CD4-positive, CD25-positive, alpha-beta regulatory T cell (primary cell): Measurements from ENCODE around the gene TUBB. TPM values are rescaled to one million over a fixed set of nuclear protein-coding genes. Genes with fewer than 3 reads are reported as not detected.
"Not testable (repeated sequence)": the region's sequence is repeated elsewhere in the genome, so short reads cannot be mapped to it uniquely, and the experiment has no call there.

ENCODE experiments used
- ATAC-seq, 2 donors: fragments of 150-1000 bp; cut with Tn5 transposase; one replicate each; pipeline ENCODE4 v1.10.0; 2021; ENCODE audit warnings: low read depth in 2 of 2, moderate number of reproducible peaks in 2 of 2, moderate library complexity in 1 of 2
- DNase-seq, 3 donors: peaks; one replicate each; pipeline versions ENCODE4 v3.0.0 to v3.0.0-alpha.2; 2012 to 2022; ENCODE audit warnings: mixed read lengths in 1 of 3
- H3K27ac ChIP-seq: one replicate; pipeline ENCODE4 v1.7.0; 2013; ENCODE audit warnings: mild to moderate bottlenecking, low read length; ENCODE audit not compliant: insufficient read depth, poor library complexity, severe bottlenecking
- H3K27me3 ChIP-seq: one replicate; pipeline ENCODE4 v1.7.0; 2013; ENCODE audit warnings: low read length; ENCODE audit not compliant: control insufficient read depth, insufficient read depth
- H3K36me3 ChIP-seq: one replicate; pipeline ENCODE4 v1.7.0; 2013; ENCODE audit warnings: mild to moderate bottlenecking, low read length, moderate library complexity; ENCODE audit not compliant: control insufficient read depth, insufficient read depth
- H3K4me1 ChIP-seq: 2 replicates; pipeline ENCODE4 v1.7.0; 2013; ENCODE audit warnings: mild to moderate bottlenecking, low read length; ENCODE audit not compliant: insufficient read depth, control insufficient read depth, poor library complexity, severe bottlenecking
- H3K4me3 ChIP-seq: one replicate; pipeline ENCODE4 v1.7.0; 2013; ENCODE audit warnings: low read depth, mild to moderate bottlenecking, low read length, moderate library complexity
- H3K9me3 ChIP-seq, 2 experiments: 1 replicate in 1 of 2; 2 replicates in 1 of 2; pipeline ENCODE4 v1.7.0; 2013; ENCODE audit warnings: low read length in 2 of 2, mild to moderate bottlenecking in 1 of 2, moderate library complexity in 1 of 2; ENCODE audit not compliant: control insufficient read depth in 2 of 2
- H3K27ac Mint-ChIP-seq, 3 donors: one replicate each; pipeline ENCODE4 v1.8.0; 2020 to 2022; ENCODE audit warnings: mild to moderate bottlenecking in 3 of 3, mixed read lengths in 3 of 3, moderate library complexity in 2 of 3
- H3K27me3 Mint-ChIP-seq: one replicate; pipeline ENCODE4 v1.8.0; 2022; ENCODE audit warnings: mild to moderate bottlenecking, mixed read lengths
- H3K36me3 Mint-ChIP-seq: one replicate; pipeline ENCODE4 v1.8.0; 2020; ENCODE audit warnings: mixed read lengths
- H3K4me1 Mint-ChIP-seq, 4 donors: one replicate each; pipeline ENCODE4 v1.8.0; 2020 to 2022; ENCODE audit warnings: mixed read lengths in 4 of 4, mild to moderate bottlenecking in 1 of 4
- H3K4me3 Mint-ChIP-seq, 4 donors: one replicate each; pipeline ENCODE4 v1.8.0; 2020 to 2022; ENCODE audit warnings: mild to moderate bottlenecking in 4 of 4, mixed read lengths in 4 of 4, moderate library complexity in 3 of 4
- H3K9me3 Mint-ChIP-seq, 7 donors: one replicate each; pipeline ENCODE4 v1.8.0; 2020 to 2022; ENCODE audit warnings: mixed read lengths in 7 of 7, mild to moderate bottlenecking in 3 of 7, moderate library complexity in 2 of 7
- polyA plus RNA-seq, 4 donors: library from polyadenylated mRNA; unstranded; fragments of 300-500 nt; fragmentation: Illumina TruSeq; gene quantifications; one replicate each; pipeline ENCODE4 v1.2.3, GENCODE V29; 2021
- total RNA-seq: library from RNA; stranded (reverse); gene quantifications from one replicate; pipeline ENCODE4 v1.2.3, GENCODE V29; 2022

The TUBB gene
- total and polyA plus RNA-seq, 5 donors from 2014 or later = 119 to 158 (median 134) TPM

GRCh38 chr6:30717845-30718720 lies 2.1 kb upstream of the TUBB start:
- H3K4me3 ChIP-seq = peak overlapping the region; percentile 92
- peaks cover 23% of the 10 kb centered on the region for H3K36me3 Mint-ChIP-seq
- peaks cover 22 to 67% (median 48%) of the 10 kb centered on the region in 4 donors for H3K4me1 Mint-ChIP-seq
- H3K27me3 ChIP-seq, ATAC-seq, H3K27me3 Mint-ChIP-seq, DNase-seq, H3K9me3 Mint-ChIP-seq, H3K9me3 ChIP-seq: not testable (repeated sequence)
- H3K36me3 ChIP-seq = peaks cover 24% of the 10 kb centered on the region
- peaks cover 43% of the 10 kb centered on the region for H3K4me1 ChIP-seq
- peak overlapping the region; percentile 92 for H3K27ac ChIP-seq
- peak overlapping the region; percentile 98 to 100 (median 100) for H3K27ac Mint-ChIP-seq
- H3K4me3 Mint-ChIP-seq = peak overlapping the region; percentile 93 to 98 (median 98)

- DNase-seq = no peak
- Mint-ChIP-seq H3K36me3 (peaks cover 26% of the 10 kb centered on the region), H3K4me3 (peak overlapping the region; percentile 98 to 99 (median 99)), H3K9me3 (peaks cover 0 to 1% (median 0%) of the 10 kb centered on the region in 7 donors), H3K27me3 (peaks cover 9% of the 10 kb centered on the region), H3K27ac (peak overlapping the region; percentile 96 to 98 (median 97)), H3K4me1 (peaks cover 22 to 71% (median 50%) of the 10 kb centered on the region in 4 donors)
- no peak for ATAC-seq
- Histone ChIP-seq H3K9me3 (no peaks in the 10 kb centered on the region), H3K36me3 (peaks cover 24% of the 10 kb centered on the region), H3K4me1 (peaks cover 46% of the 10 kb centered on the region), H3K4me3 (peak overlapping the region; percentile 91), H3K27ac (peak overlapping the region; percentile 94), H3K27me3 (no peaks in the 10 kb centered on the region)
Observed at GRCh38 chr6:30719356-30719755, 796 bp upstream of the TUBB start.

DNA sequence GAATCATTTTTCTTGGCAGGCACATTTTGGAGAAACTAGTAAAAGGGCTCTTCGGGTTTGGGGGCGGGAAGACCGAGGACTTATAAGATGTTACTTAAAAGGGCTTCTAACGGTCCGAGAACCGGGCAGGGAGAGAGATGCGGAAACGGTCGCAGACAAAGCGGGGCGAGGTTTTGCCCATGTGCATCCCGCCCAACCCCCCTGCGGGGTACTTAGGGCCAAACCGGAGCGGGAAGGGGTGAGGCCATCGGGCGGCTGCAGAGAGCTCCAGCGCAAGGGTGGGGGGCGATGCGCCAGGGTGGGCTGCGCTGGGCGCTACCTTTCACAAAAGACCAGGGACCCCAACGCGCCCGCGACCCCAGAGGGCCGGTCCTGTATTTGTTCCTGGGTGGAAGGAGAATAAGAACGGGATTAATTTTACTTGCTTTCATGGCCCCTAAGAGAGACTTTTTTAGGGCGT lies 616 bp downstream of the TUBB start:
- Histone ChIP-seq H3K4me3 (peak overlapping the region; percentile 97), H3K36me3 (peaks cover 31% of the 10 kb centered on the region), H3K27me3 (no peaks in the 10 kb centered on the region), H3K4me1 (peaks cover 52% of the 10 kb centered on the region), H3K27ac (peak overlapping the region; percentile 94), H3K9me3 (no peaks in the 10 kb centered on the region)
- Mint-ChIP-seq H3K27me3 (peaks cover 9% of the 10 kb centered on the region), H3K4me3 (peak overlapping the region; percentile 98 to 99 (median 99)), H3K9me3 (peaks cover 0 to 1% (median 0%) of the 10 kb centered on the region in 7 donors), H3K36me3 (peaks cover 27% of the 10 kb centered on the region), H3K4me1 (peaks cover 26 to 75% (median 54%) of the 10 kb centered on the region in 4 donors), H3K27ac (peak overlapping the region; percentile 96 to 98 (median 97))
- DNase-seq = peak; percentile 35 to 80 (median 64)
- no peak for ATAC-seq

- Mint-ChIP-seq H3K27me3 (peaks cover 9% of the 10 kb centered on the region), H3K36me3 (peaks cover 27% of the 10 kb centered on the region), H3K4me1 (peaks cover 26 to 72% (median 50%) of the 10 kb centered on the region in 4 donors), H3K27ac (peak overlapping the region; percentile 94 to 98 (median 96)), H3K4me3 (peak overlapping the region; percentile 98 to 99 (median 99)), H3K9me3 (peaks cover 0 to 1% (median 0%) of the 10 kb centered on the region in 7 donors)
- Histone ChIP-seq H3K9me3 (no peaks in the 10 kb centered on the region), H3K4me3 (peak overlapping the region; percentile 97), H3K36me3 (peaks cover 35% of the 10 kb centered on the region), H3K27ac (peak overlapping the region; percentile 94), H3K4me1 (peaks cover 48% of the 10 kb centered on the region), H3K27me3 (no peaks in the 10 kb centered on the region)
- ATAC-seq = peak; percentile 33 to 40
- peak; percentile 90 to 96 (median 95) for DNase-seq
Observed at GRCh38 chr6:30721198-30722024, 1.3 kb downstream of the TUBB start.

DNA sequence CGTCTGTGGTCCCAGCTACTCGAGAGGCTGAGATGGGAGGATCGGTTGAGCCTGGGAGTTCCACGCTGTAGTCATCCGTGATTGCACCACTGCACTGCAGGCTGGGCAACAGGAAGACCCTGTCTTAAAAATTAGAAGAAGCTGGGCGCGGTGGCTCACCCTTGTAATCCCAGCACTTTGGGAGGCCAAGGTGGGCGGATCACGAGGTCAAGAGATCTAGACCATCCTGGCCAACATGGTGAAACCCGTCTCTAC lies 1.8 kb downstream of the TUBB start:
- H3K27ac Mint-ChIP-seq = peak overlapping the region; percentile 94 to 98 (median 96)
- not testable (repeated sequence) for H3K27me3 Mint-ChIP-seq, H3K9me3 Mint-ChIP-seq, ATAC-seq, H3K27me3 ChIP-seq, H3K9me3 ChIP-seq
- Histone ChIP-seq H3K27ac (peak overlapping the region; percentile 94), H3K36me3 (peaks cover 35% of the 10 kb centered on the region), H3K4me3 (peak overlapping the region; percentile 64), H3K4me1 (peaks cover 42% of the 10 kb centered on the region)
- DNase-seq = peak in 1 of 3 donors; percentile 19
- H3K4me1 Mint-ChIP-seq = peaks cover 27 to 66% (median 49%) of the 10 kb centered on the region in 4 donors
- peaks cover 26% of the 10 kb centered on the region for H3K36me3 Mint-ChIP-seq
- H3K4me3 Mint-ChIP-seq = peak overlapping the region; percentile 98 to 99 (median 99)

GRCh38 chr6:30722280-30723112 lies 2.3 kb downstream of the TUBB start:
- peaks cover 41% of the 10 kb centered on the region for H3K4me1 ChIP-seq
- H3K36me3 Mint-ChIP-seq = peaks cover 24% of the 10 kb centered on the region
- no peak for ATAC-seq

More at GRCh38 chr6:30722280-30723112, 2.3 kb downstream of the TUBB start:
- peak; percentile 74 to 83 (median 80) for DNase-seq
- Histone ChIP-seq H3K27ac (peak overlapping the region; percentile 94), H3K27me3 (no peaks in the 10 kb centered on the region), H3K4me3 (peak overlapping the region; percentile 64), H3K36me3 (peaks cover 35% of the 10 kb centered on the region), H3K9me3 (no peaks in the 10 kb centered on the region)
- Mint-ChIP-seq H3K4me1 (peaks cover 24 to 61% (median 46%) of the 10 kb centered on the region in 4 donors), H3K4me3 (peak overlapping the region; percentile 98 to 99 (median 99)), H3K27ac (peak overlapping the region; percentile 91 to 98 (median 96)), H3K27me3 (peaks cover 9% of the 10 kb centered on the region), H3K9me3 (peaks cover 0 to 1% (median 0%) of the 10 kb centered on the region in 7 donors)
